H1 (cell line): ENCODE measurements around the gene PGAM2. TPM values are rescaled to one million over a fixed set of nuclear protein-coding genes. Genes with fewer than 3 reads are reported as not detected.

Source experiments
- ASH2L ChIP-seq: fragments of 200-600, 300-600 bp; sonication (generic); IDR thresholded peaks from one replicate; pipeline ENCODE4 v1.7.1; 2017; ENCODE audit warnings: low read length
- BCL11A ChIP-seq, 2 experiments: IDR thresholded peaks; one replicate each; pipeline ENCODE4 v1.6.1; 2011; ENCODE audit warnings: low read depth in 2 of 2, low read length in 2 of 2, mild to moderate bottlenecking in 2 of 2
- CEBPB ChIP-seq: IDR thresholded peaks from 2 replicates; pipeline ENCODE4 v1.6.1; 2012; ENCODE audit warnings: low read depth, low read length
- CHD2 ChIP-seq: IDR thresholded peaks from 2 replicates; pipeline ENCODE4 v1.6.1; 2012; ENCODE audit warnings: low read length, improper control_type of control experiment
- CTBP2 ChIP-seq: IDR thresholded peaks from 2 replicates; pipeline ENCODE4 v1.7.0; 2011; ENCODE audit warnings: borderline replicate concordance, mild to moderate bottlenecking, moderate library complexity, mixed read lengths, low read length; ENCODE audit not compliant: insufficient read depth, insufficient read length
- HDAC2 ChIP-seq, 2 experiments: fragments of 300-600 bp in 1 of 2; sonication (generic) in 1 of 2; IDR thresholded peaks; 2 replicates each; pipeline ENCODE4 v1.6.1; 2011 to 2012; ENCODE audit warnings: low read depth in 2 of 2, low read length in 2 of 2, mild to moderate bottlenecking in 2 of 2, moderate library complexity in 2 of 2, borderline replicate concordance in 1 of 2, inconsistent platforms in 1 of 2
- POLR2AphosphoS5 ChIP-seq: IDR thresholded peaks from 2 replicates; pipeline ENCODE4 v1.6.1; 2011; ENCODE audit warnings: low read depth, low read length
- SIX5 ChIP-seq: IDR thresholded peaks from 2 replicates; pipeline ENCODE4 v1.6.1; 2011; ENCODE audit warnings: mild to moderate bottlenecking, low read depth, low read length
- YY1 ChIP-seq: IDR thresholded peaks from 2 replicates; pipeline ENCODE4 v1.6.1; 2011; ENCODE audit warnings: low read depth, mild to moderate bottlenecking, low read length
- polyA plus RNA-seq, 7 experiments: library from polyadenylated mRNA; depleted of rRNA in 3 of 7; stranded (reverse) in 5 of 7; unstranded in 2 of 7; fragments of >200 nt in 5 of 7; fragments of 200-250 nt in 2 of 7; gene quantifications; 1 replicate in 5 of 7; 2 replicates in 1 of 7; 4 replicates in 1 of 7; pipeline versions ENCODE4 v1.2.1 to v1.2.3, GENCODE V29; 2011 to 2013; ENCODE audit warnings: missing spikeins in 2 of 7, mixed read lengths in 2 of 7
- total RNA-seq: library from RNA; stranded (reverse); fragmentation: NEBNext Ultra II Directional; extraction: Animal tissue kit (Norgen Biotek cat#: 25700); gene quantifications from 2 replicates; pipeline ENCODE4 v1.2.1, GENCODE V29; 2021
- TF ChIP-seq, protein P1 (sequence below): IDR thresholded peaks from 2 replicates; pipeline ENCODE4 v1.6.1; 2011; ENCODE audit warnings: low read depth, mild to moderate bottlenecking, low read length; ENCODE audit not compliant: insufficient read depth

The PGAM2 gene
- total and polyA plus RNA-seq, 2 of the 8 experiments (the other 6 are each of a cell fraction or from before 2014, with no cell fraction given): 2.1 to 2.9 TPM

DNA sequence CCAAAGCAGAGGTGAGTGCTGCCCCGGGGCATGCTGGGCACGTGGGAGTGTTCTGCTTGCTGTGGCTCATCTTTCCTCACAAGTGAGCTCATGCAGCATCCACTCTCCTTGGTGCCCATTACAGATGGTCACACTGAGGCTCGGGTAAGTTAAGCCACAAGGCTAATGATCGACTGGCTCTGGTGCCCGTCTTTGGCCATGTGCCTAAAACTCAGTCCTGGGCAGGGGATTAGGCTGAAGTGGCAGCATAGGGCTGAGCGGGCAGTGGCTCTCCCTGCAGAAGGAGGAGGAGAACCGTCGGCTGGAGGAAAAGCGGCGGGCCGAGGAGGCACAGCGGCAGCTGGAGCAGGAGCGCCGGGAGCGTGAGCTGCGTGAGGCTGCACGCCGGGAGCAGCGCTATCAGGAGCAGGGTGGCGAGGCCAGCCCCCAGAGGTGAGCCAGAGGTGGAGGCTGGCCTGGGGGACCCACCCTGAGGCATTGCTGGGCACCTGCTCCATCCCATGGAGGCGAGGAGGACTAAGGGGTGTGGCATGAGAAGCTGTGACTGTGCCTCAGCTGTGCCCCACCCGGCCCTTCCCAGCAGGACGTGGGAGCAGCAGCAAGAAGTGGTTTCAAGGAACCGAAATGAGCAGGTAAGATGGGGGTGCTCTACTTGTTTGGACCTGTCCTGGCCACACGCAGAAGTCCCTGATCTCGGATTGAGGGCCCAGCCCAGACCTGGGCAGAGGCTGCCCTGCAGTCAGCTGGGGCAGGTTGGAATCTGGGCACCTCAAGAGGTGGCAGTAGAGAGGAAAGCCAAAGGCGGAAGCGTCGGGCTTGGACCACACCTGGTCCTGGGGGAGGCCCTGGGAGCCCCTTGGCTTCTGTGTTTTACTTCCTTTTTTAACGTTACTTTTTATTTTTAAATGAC, 7.3 kb downstream of the PGAM2 start (continued):
- TF ChIP-seq, protein P1, sequence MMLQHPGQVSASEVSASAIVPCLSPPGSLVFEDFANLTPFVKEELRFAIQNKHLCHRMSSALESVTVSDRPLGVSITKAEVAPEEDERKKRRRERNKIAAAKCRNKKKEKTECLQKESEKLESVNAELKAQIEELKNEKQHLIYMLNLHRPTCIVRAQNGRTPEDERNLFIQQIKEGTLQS: no peak
- TF ChIP-seq SIX5 (no peak), BCL11A (IDR thresholded peaks at IDR 0.05; ENCODE audit: low read depth in 2 of 2, low read length in 2 of 2) (no peak), HDAC2 (IDR thresholded peaks at IDR 0.05; ENCODE audit: borderline replicate concordance in 1 of 2, low read depth in 2 of 2, low read length in 2 of 2) (no peak), POLR2AphosphoS5 (no peak), ASH2L (no peak), YY1 (no peak), CHD2 (no peak), CTBP2 (no peak), CEBPB (no peak)
